Measurements from ENCODE around the gene SEC61A2. TPM values are rescaled to one million over a fixed set of nuclear protein-coding genes. Genes with fewer than 3 reads are reported as not detected.
A peak's percentile ranks its signal among the peaks of the same experiment; 100 is the strongest.

Gene SEC61A2
- total and polyA plus RNA-seq, 2 of the 4 experiments (the other 2 are of a cell fraction) = 6.8 to 10.3 TPM

- Histone ChIP-seq H4K91ac (ENCODE audit: insufficient read depth, low read depth, low read length) (peak overlapping the region; percentile 60), H4K20me1 (ENCODE audit: insufficient read depth, low read length) (peaks cover 8% of the 10 kb centered on the region; the same call in 1 of the 2 replicates), H4K5ac (ENCODE audit: low read depth, low read length) (peak overlapping the region; percentile 62), H3K4me2 (ENCODE audit: low read depth, low read length) (peak overlapping the region; percentile 66), H3K27me3 (ENCODE audit: control insufficient read depth, insufficient read depth, low read length) (no peaks in the 10 kb centered on the region), H3K9me3 (ENCODE audit: control insufficient read depth, insufficient read depth, low read length) (no peaks in the 10 kb centered on the region), H2BK5ac (ENCODE audit: low read depth, low read length, poor library complexity, severe bottlenecking) (peak overlapping the region; percentile 70), H3K4me3 (ENCODE audit: insufficient read depth, low read depth, low read length) (peak overlapping the region; percentile 86), H3K79me1 (ENCODE audit: low read depth in 1 of 2, low read length in 2 of 2) (peaks cover 17 to 63% of the 10 kb centered on the region in 2 experiments), H3K56ac (ENCODE audit: extremely low read depth, insufficient read depth, low read length) (peak overlapping the region; percentile 88), H3K4ac (ENCODE audit: low read depth, low read length) (peak overlapping the region; percentile 90), H2BK120ac (ENCODE audit: low read depth, low read length) (peak overlapping the region; percentile 53; the same call in 1 of the 2 replicates), H3K9ac (ENCODE audit: low read depth, low read length) (peak overlapping the region; percentile 93), H3K14ac (replicated peaks; ENCODE audit: low read depth, low read length) (peak overlapping the region; percentile 87), H2AFZ (replicated peaks; ENCODE audit: low read length, poor library complexity) (peak overlapping the region; percentile 96), H2BK20ac (ENCODE audit: low read depth, low read length) (no peak overlapping the region), H4K8ac (ENCODE audit: low read depth in 2 of 2, low read length in 2 of 2) (peak overlapping the region; percentile 93 to 100), H3K36me3 (ENCODE audit: control insufficient read depth, insufficient read depth, low read length) (peaks cover 12% of the 10 kb centered on the region), H3K4me1 (ENCODE audit: control insufficient read depth, insufficient read depth, low read length) (peaks cover 5% of the 10 kb centered on the region; the same call in 1 of the 2 replicates), H3K23ac (ENCODE audit: low read depth, low read length) (peak overlapping the region; percentile 92), H2BK15ac (ENCODE audit: low read depth, low read length) (peak overlapping the region; percentile 52; the same call in 2 of the 3 replicates), H3K27ac (ENCODE audit: insufficient read depth, low read length) (peak overlapping the region; percentile 91), H2AK5ac (ENCODE audit: low read depth, low read length) (peak overlapping the region; percentile 72), H3K9me1 (ENCODE audit: insufficient read depth, low read length) (peaks cover 2% of the 10 kb centered on the region; the same call in 1 of the 2 replicates), H2AK9ac (replicated peaks; ENCODE audit: low read depth, low read length, poor library complexity) (peak overlapping the region; percentile 97), H3K18ac (ENCODE audit: low read depth, low read length) (no peak overlapping the region)
- intact Hi-C loops (cut with micrococcal nuclease) (loop anchor here (5.0 kb wide), 2 partner anchors 516 to 881 kb away; no protein-coding TSS in a partner anchor), dilution Hi-C loops (cut with HindIII; ENCODE audit: low sequenced_read_pairs, unreplicated experiment) (no loop called here), in situ Hi-C loops (cut with MboI; ENCODE audit: low sequenced_read_pairs) (no loop called here)
- ChIA-PET POLR2A (ENCODE audit: unreplicated experiment) (interaction anchor here (0.6 kb wide), 1 partner anchor 550 kb away, joined by 3 read pairs; no protein-coding TSS in a partner anchor), CTCF (interaction anchor here (1.6 kb wide), 1 partner anchor 17 kb away, joined by 4 read pairs; no protein-coding TSS in a partner anchor)
- ATAC-seq (ENCODE audit: low read depth) (no peak), DNase-seq (no peak)
- TF ChIP-seq, protein P1, sequence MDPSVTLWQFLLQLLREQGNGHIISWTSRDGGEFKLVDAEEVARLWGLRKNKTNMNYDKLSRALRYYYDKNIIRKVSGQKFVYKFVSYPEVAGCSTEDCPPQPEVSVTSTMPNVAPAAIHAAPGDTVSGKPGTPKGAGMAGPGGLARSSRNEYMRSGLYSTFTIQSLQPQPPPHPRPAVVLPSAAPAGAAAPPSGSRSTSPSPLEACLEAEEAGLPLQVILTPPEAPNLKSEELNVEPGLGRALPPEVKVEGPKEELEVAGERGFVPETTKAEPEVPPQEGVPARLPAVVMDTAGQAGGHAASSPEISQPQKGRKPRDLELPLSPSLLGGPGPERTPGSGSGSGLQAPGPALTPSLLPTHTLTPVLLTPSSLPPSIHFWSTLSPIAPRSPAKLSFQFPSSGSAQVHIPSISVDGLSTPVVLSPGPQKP (IDR thresholded peaks at IDR 0.05; ENCODE audit: borderline replicate concordance, low read depth, low read length) = no peak
- TF ChIP-seq MAZ (IDR thresholded peaks at IDR 0.05; ENCODE audit: borderline replicate concordance, low read depth, low read length) (no peak), RCOR1 (IDR thresholded peaks at IDR 0.05; ENCODE audit: insufficient replicate concordance, low read length) (no peak), SMC3 (IDR thresholded peaks at IDR 0.05; ENCODE audit: low read depth, low read length) (no peak), MAFK (IDR thresholded peaks at IDR 0.05; ENCODE audit: low read depth, low read length) (no peak), NFE2L2 (IDR thresholded peaks at IDR 0.05; ENCODE audit: low read depth, low read length) (no peak)
- 10% methylated on average over 2 of the region's 15 CpGs; no CpG with 5 or more reads in 1 of the 2 experiments for WGBS, 2 experiments (ENCODE audit: extremely low coverage in 2 of 2, insufficient read length in 1 of 2)
- TSS peak; percentile 42 for BruUV-seq (replicated peaks)
Measured at GRCh38 chr10:12196531-12197211, 67.2 kb downstream of the SEC61A2 start.
